Kidney epithelial cell (primary cell): Measurements from ENCODE around the gene PARP11. TPM values are rescaled to one million over a fixed set of nuclear protein-coding genes. Genes with fewer than 3 reads are reported as not detected.

ENCODE experiments used
- DNase-seq: peaks from one replicate; pipeline ENCODE4 v3.0.0-alpha.2; 2010; ENCODE audit warnings: low read depth
- H3K27me3 ChIP-seq: 2 replicates; pipeline ENCODE4 v1.6.0; 2011; ENCODE audit warnings: low read length; ENCODE audit not compliant: control insufficient read depth, insufficient read depth
- H3K36me3 ChIP-seq: 2 replicates; pipeline ENCODE4 v1.5.1; 2011; ENCODE audit warnings: low read length; ENCODE audit not compliant: control insufficient read depth, insufficient read depth
- H3K4me3 ChIP-seq: 2 replicates; pipeline ENCODE4 v1.5.1; 2011; ENCODE audit warnings: low read depth, mild to moderate bottlenecking, control low read depth, low read length
- total RNA-seq: library from RNA; depleted of rRNA; stranded (reverse); fragments of >200 nt; gene quantifications from 2 replicates; pipeline ENCODE4 v1.2.3, GENCODE V29; 2015
- TF ChIP-seq, protein P1 (sequence below): IDR thresholded peaks from 2 replicates; pipeline ENCODE4 v1.5.1; 2011; ENCODE audit warnings: mild to moderate bottlenecking, moderate library complexity, low read length, control low read depth, inconsistent platforms; ENCODE audit not compliant: insufficient read depth, poor library complexity, severe bottlenecking

The PARP11 gene
- total RNA-seq, 1 donor from 2014 or later: 9.0 TPM

DNA sequence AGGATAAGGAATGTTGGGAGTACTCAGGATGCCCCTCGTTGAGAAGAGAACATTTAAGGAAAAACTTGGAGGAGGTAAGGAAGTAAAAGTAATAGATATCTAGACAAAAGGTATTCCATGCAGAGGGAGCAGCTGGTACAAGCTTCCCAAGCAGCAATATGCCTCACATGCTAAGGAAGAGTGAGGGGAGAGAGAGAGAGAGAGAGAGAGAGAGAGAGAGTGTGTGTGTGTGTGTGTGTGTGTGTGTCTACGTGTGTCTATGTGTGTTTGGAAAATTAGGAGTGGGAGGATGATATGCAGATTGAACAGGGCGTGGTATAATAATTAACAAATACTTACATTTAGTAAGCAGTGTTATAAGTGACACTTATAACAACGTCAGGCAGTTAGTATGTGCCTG lies 9.2 kb upstream of the PARP11 start:
- TF ChIP-seq, protein P1, sequence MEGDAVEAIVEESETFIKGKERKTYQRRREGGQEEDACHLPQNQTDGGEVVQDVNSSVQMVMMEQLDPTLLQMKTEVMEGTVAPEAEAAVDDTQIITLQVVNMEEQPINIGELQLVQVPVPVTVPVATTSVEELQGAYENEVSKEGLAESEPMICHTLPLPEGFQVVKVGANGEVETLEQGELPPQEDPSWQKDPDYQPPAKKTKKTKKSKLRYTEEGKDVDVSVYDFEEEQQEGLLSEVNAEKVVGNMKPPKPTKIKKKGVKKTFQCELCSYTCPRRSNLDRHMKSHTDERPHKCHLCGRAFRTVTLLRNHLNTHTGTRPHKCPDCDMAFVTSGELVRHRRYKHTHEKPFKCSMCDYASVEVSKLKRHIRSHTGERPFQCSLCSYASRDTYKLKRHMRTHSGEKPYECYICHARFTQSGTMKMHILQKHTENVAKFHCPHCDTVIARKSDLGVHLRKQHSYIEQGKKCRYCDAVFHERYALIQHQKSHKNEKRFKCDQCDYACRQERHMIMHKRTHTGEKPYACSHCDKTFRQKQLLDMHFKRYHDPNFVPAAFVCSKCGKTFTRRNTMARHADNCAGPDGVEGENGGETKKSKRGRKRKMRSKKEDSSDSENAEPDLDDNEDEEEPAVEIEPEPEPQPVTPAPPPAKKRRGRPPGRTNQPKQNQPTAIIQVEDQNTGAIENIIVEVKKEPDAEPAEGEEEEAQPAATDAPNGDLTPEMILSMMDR: no peak
- DNase-seq: no peak

DNA sequence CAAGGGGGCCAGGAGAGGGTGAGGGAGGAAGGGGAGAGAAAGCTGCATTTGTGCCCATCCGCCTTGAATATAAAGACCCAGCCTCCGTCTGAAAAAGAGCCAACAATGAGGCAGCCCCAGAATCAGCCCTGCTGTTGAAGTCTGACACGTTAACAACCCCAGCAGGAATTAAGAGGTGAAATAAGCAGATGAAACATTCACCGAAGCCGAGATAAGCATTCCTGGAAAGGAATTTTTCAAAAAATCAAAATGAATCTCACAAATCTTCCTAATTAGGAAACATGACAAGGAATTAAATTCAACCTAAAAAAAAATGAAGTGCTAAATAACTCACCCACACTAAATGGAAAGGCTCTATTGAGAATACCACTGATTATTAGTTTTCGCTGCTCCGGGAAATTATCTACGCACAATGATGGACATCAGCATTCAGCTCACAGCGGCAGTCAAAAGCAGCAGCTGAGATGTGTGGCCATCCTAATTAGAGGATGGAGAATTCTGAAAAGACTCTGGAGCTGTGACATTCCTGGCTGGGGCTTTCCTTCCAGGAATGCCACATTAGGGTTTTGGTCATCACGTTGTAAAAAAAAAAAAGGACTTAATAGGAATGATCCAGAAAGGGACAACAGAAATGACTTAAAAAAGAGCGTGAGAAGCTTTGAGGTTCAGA lies 8.2 kb upstream of the PARP11 start:
- DNase-seq: no peak
- TF ChIP-seq, protein P1: no peak
- no peaks in the 10 kb centered on the region for H3K36me3 ChIP-seq
- H3K4me3 ChIP-seq: no peak overlapping the region
- peaks cover 3% of the 10 kb centered on the region for H3K27me3 ChIP-seq

More for the DNA sequence above, 9.2 kb upstream of the PARP11 start:
- Histone ChIP-seq H3K27me3 (peaks cover 3% of the 10 kb centered on the region), H3K36me3 (no peaks in the 10 kb centered on the region), H3K4me3 (no peak overlapping the region)

DNA sequence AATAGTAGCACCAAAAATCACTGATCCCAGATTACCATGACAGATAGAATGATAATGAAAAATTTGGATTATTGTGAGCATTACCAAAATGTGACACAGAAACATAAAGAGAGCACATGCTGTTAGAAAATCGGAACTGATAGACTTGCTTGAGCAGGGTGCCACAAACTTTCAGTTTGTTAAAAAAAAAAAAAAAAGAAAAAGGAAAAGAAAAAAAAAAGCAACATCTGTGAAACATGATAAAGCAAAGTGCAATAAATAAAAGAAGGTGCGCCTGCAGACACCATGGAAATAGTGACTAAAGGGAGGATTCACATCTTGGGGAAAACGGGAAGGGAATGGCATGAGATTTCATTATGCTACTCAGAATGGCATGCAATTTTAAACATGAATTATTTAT lies 6.6 kb upstream of the PARP11 start:
- H3K27me3 ChIP-seq: peaks cover 3% of the 10 kb centered on the region
- no peaks in the 10 kb centered on the region for H3K36me3 ChIP-seq
- DNase-seq: no peak
- TF ChIP-seq, protein P1: no peak
- no peak overlapping the region for H3K4me3 ChIP-seq

DNA sequence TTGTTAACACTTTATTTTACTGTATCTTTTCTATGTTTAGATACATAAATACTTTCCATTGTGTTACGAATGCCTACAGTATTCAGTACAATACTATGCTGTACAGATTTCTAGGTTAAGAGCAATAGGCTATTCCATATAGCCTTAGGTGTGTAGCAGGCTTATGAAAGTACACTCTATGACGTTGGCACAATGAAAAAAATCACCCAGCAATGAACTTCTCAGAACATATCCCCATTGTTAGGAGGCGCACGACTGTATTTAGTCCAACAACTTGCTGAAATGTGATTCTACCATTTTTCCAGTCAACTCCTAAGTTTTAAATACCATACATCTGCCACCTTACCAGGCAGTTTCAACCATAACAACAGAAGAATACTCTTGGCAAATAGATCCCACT lies 1.8 kb downstream of the PARP11 start:
- DNase-seq: no peak
- no peaks in the 10 kb centered on the region for H3K36me3 ChIP-seq
- TF ChIP-seq, protein P1: no peak
- H3K4me3 ChIP-seq: no peak overlapping the region
- no peaks in the 10 kb centered on the region for H3K27me3 ChIP-seq

DNA sequence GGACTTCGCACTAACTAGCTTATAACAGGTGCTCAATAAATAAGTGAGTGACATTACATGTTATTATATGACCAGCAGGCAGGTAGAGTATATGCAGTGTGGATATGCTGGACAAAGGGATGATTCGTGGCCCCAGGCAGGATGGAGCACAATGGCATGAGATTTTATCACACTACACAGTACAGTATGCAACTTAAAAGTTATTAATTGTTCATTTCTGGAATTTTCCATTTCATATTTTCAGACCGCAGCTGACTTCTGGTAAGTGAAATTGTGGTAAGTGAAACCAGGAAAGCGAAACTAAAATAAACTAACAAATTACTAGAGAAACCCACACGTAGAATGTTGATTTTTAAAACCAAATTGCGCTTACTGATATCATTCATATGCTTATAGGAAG lies 3.3 kb downstream of the PARP11 start:
- Histone ChIP-seq H3K27me3 (no peaks in the 10 kb centered on the region), H3K36me3 (no peaks in the 10 kb centered on the region), H3K4me3 (no peak overlapping the region)
- TF ChIP-seq, protein P1: no peak
- DNase-seq: no peak

DNA sequence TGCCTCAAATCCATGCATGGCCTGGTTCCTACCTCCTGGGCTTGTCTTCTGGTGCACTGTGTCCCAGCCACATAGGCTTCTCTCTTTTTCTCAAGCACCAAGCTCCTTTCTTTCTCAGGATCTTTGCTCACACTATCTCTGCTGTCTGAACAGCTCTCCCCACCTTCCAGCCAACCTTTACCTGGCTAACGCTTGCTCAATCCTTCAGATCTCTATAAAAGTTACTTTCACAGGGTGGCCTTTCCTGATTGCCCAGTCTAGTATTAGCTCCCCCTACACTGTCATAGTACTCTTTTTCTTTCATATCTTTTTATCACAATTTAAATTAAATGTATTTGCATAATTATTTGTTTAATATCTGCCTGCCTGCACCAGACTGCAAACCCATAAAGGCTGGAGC lies 3.8 kb downstream of the PARP11 start:
- TF ChIP-seq, protein P1: no peak

More for the DNA sequence above, 3.8 kb downstream of the PARP11 start:
- no peak for DNase-seq
- Histone ChIP-seq H3K36me3 (no peaks in the 10 kb centered on the region), H3K4me3 (no peak overlapping the region), H3K27me3 (no peaks in the 10 kb centered on the region)
